Activated CD8-positive, alpha-beta memory T cell treated with anti-CD3 and anti-CD28 coated beads for 1 hour (primary cell): ENCODE data around the gene HDHD3.
"Not testable (repeated sequence)": the region's sequence is repeated elsewhere in the genome, so short reads cannot be mapped to it uniquely, and the experiment has no call there.

ENCODE experiments used
- DNase-seq, 2 donors: peaks; one replicate each; pipeline ENCODE4 v3.0.0-alpha.2; 2020; ENCODE audit warnings: low read depth in 1 of 2; ENCODE audit errors: extremely low read depth in 1 of 2

The HDHD3 gene

GRCh38 chr9:113390192-113390960 is 13.6 kb upstream of the HDHD3 start:
- no peak for DNase-seq

DNA sequence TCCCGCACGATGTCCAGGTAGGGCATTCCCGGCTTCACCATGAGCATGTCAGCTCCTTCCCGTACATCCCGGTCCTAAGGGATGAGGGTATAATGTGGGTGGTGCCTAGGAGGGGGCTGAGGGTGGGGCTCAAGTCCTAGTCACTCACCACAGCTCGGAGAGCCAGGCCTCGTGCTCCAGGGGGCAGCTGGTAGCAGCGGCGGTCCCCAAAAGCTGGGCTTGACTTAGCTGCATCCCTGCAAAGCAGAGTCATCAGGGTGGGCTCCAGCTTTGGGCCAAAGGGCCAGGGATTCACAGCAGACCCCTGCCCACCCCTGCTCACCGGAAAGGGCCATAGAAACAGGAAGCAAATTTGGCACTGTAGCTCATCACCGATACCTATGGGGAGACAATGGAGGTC is 12.7 kb upstream of the HDHD3 start:
- DNase-seq, result no peak

GRCh38 chr9:113388833-113389232 is 12.0 kb upstream of the HDHD3 start:
- no peak for DNase-seq

GRCh38 chr9:113387560-113388230 is 10.9 kb upstream of the HDHD3 start:
- no peak for DNase-seq

GRCh38 chr9:113386571-113387393 is 10.0 kb upstream of the HDHD3 start:
- DNase-seq, result no peak

GRCh38 chr9:113381909-113382411 is 5.2 kb upstream of the HDHD3 start:
- no peak for DNase-seq

GRCh38 chr9:113381441-113381840 is 4.7 kb upstream of the HDHD3 start:
- not testable (repeated sequence) for DNase-seq

GRCh38 chr9:113380869-113381378 is 4.1 kb upstream of the HDHD3 start:
- no peak for DNase-seq

- not testable (repeated sequence) for DNase-seq
Observed at GRCh38 chr9:113379829-113380210, 3.0 kb upstream of the HDHD3 start.

- not testable (repeated sequence) for DNase-seq
Observed at GRCh38 chr9:113379094-113379828, 2.5 kb upstream of the HDHD3 start.

- DNase-seq, result no peak
Observed at GRCh38 chr9:113375057-113376023, 1.4 kb downstream of the HDHD3 start.

GRCh38 chr9:113373676-113374392 is 3.0 kb downstream of the HDHD3 start:
- DNase-seq, result no peak

- no peak for DNase-seq
Observed at GRCh38 chr9:113373256-113373655, 3.5 kb downstream of the HDHD3 start.

DNA sequence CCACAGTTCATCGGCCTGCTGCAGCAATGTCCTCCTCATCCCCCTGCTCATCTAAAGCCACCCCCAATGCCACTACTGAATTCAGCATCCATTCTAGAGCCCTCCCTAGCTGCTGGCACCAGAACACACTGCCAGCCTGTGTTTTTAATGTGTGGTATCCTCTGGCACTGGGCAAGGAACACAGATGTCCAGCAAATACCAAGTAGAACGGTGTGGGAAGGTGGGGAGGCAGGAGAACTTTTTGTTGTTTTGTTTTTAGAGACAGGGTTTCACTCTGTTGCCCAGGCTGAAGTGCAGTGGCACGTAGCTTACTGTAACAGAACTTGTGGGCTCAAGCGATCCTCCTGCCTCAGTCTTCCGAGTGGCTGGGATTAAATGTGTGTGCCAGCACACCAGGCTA is 4.7 kb downstream of the HDHD3 start:
- DNase-seq, result no peak

DNA sequence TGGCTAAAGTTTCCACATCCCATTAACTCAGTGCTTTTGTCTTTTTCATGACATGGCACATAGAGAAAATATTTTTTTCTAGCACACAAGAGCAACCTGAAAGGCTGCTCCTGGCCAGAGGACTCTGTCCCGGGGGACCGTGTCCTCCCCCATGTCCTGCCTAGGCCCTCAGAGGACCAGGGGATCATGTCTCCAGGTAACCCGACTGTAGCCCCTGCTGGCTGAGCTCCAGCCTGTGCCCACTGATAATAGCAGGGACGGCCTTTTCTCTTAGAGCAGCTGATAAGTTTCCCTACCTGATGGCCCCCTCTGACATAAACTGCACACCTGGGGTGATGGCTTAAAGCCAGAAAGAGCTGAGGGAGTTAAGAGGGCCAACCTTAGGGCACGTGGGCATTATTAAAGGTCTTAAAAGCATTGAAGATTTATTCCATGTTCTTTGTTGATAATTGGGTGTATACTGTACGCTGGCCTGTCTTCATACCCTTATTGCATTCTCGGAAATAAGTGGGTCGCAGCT is 5.9 kb downstream of the HDHD3 start:
- no peak for DNase-seq

- no peak for DNase-seq
Observed at GRCh38 chr9:113369855-113370140, 7.0 kb downstream of the HDHD3 start.

GRCh38 chr9:113368982-113369854 is 7.6 kb downstream of the HDHD3 start:
- no peak for DNase-seq
